ENCODE results near the gene WDR64. TPM values are rescaled to one million over a fixed set of nuclear protein-coding genes. Genes with fewer than 3 reads are reported as not detected.

The WDR64 gene
- total and polyA plus RNA-seq, 5 donors: 0.29 to 0.54 TPM; not detected in 3

DNA sequence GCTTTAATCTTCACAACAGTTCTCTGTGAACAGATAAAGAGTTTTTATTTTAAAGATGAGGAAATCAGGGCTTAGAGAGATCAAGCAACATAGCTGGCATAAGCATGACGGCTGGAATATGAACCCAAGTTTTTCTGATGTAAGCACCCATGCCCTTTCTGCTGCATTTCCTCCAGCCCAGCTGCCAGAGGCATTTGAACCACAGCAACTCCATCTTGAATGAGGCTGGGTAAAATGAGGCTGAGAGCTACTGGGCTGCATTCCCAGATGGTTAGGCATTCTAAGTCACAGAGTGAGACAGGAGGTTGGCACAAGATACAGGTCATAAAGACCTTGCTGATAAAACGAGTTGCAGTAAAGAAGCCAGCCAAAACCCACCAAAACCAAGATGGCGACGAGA lies 90.0 kb downstream of the WDR64 start:
- Histone ChIP-seq H3K4me3 (ENCODE audit: low read length) (no peak overlapping the region), H3K9me3 (ENCODE audit: control insufficient read depth, low read length) (no peaks in the 10 kb centered on the region), H3K27ac (ENCODE audit: low read length) (no peak overlapping the region), H3K4me1 (ENCODE audit: control insufficient read depth, insufficient read depth, low read length) (no peaks in the 10 kb centered on the region), H3K27me3 (ENCODE audit: control insufficient read depth, insufficient read depth) (no peaks in the 10 kb centered on the region)
- DNase-seq (no peak), ATAC-seq (no peak)
- 75% methylated on average over 4 of the region's 4 CpGs for WGBS
- intact Hi-C loops (cut with DNase I): no loop called here

GRCh38 chr1:241744591-241744990 lies 92.5 kb downstream of the WDR64 start:
- Histone ChIP-seq H3K27ac (ENCODE audit: low read length) (no peak overlapping the region), H3K4me3 (ENCODE audit: low read length) (no peak overlapping the region), H3K9me3 (ENCODE audit: control insufficient read depth, low read length) (no peaks in the 10 kb centered on the region), H3K4me1 (ENCODE audit: control insufficient read depth, insufficient read depth, low read length) (no peaks in the 10 kb centered on the region), H3K27me3 (ENCODE audit: control insufficient read depth, insufficient read depth) (no peaks in the 10 kb centered on the region)
- ATAC-seq (no peak), DNase-seq (no peak)
- intact Hi-C loops (cut with DNase I): no loop called here
- WGBS: 67% methylated on average over 2 of the region's 2 CpGs

GRCh38 chr1:241747992-241748391 lies 95.9 kb downstream of the WDR64 start:
- 86% methylated on average over 6 of the region's 6 CpGs for WGBS
- H3K9me3 ChIP-seq (ENCODE audit: control insufficient read depth, low read length): no peaks in the 10 kb centered on the region

DNA sequence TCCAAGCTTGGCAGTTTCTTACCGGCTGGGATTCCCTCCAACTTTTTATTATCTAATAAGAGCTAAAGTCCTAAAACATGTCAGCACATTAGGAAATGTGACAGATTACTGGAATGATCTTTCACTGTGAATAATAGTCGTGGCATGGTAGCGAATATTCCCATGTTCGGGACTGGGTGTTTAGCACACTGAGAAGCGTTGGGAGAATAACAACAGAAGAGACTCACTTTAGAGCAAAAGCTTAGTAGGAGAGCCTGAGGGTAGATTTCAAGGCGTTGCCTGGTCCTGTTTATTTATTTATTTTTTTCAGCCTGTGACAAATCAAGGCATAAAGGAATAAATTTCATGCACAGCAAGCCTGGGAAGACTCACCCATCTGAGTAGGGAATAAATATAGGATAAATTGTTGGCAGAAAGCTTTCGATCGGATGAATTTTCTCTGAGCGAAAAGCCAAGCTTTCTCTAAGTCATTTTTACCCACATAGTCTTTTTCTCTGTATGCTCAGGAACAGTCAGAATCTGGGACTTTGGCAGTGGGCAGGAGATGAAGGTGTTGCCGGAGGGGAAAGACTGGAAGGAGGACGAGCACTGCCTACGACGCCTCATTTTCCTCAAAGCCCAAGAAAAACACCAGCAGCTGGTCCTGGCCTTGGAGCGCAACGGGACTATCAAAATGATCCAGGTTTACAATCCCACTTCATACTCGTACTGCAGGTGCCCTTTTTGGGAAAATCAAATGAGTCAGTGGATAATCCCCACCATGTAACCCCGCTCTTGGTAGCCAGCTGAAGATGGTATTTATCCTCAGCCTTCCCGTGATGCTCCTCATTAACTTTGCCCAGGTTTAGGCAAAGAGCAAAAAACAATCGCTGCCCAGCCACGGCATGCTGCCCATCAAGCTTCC lies 97.2 kb downstream of the WDR64 start:
- Histone ChIP-seq H3K9me3 (ENCODE audit: control insufficient read depth, low read length) (no peaks in the 10 kb centered on the region), H3K27me3 (ENCODE audit: control insufficient read depth, insufficient read depth) (no peaks in the 10 kb centered on the region), H3K4me3 (ENCODE audit: low read length) (peak overlapping the region; percentile 35), H3K27ac (ENCODE audit: low read length) (no peak overlapping the region), H3K4me1 (ENCODE audit: control insufficient read depth, insufficient read depth, low read length) (no peaks in the 10 kb centered on the region)
- 57% methylated on average over 20 of the region's 20 CpGs for WGBS
- intact Hi-C loops (cut with DNase I): no loop called here
- DNase-seq (no peak), ATAC-seq (no peak)

More at GRCh38 chr1:241747992-241748391, 95.9 kb downstream of the WDR64 start:
- Histone ChIP-seq H3K27ac (ENCODE audit: low read length) (no peak overlapping the region), H3K27me3 (ENCODE audit: control insufficient read depth, insufficient read depth) (no peaks in the 10 kb centered on the region), H3K4me1 (ENCODE audit: control insufficient read depth, insufficient read depth, low read length) (no peaks in the 10 kb centered on the region), H3K4me3 (ENCODE audit: low read length) (no peak overlapping the region)
- ATAC-seq (no peak), DNase-seq (no peak)
- intact Hi-C loops (cut with DNase I): no loop called here

DNA sequence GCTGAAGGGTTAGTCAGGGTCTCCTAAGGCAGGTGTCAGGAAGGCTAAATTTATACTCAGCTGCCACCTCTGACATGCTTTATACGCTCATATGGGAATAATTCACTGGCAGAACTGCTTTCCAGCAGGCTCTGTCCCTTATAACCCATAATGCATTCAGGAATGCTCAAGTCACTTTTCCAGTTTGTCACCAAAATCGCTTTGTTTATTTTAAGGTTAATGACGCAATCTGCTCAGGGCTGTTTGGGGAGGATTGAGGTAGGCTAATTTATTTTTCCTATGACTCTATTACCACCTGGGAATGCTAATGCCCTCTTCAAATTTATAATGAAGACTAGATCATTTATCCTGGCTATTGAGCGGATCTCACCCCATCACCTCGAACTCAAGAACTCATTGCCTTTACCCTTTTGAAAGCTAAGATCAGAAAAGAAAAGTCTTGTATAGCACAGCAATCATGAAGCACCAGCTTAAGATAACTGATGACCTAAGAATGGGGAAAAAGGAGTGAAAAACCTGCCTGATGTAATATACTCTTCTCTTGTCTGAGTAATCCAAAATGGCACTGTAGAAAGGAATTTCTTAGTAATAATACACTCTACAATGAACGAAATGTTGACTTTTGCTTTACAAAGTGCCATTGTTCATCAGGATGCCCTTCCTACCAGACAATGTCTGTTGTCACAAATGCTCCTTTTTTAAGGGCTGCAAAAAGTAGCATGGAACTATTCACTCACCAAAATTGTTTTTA lies 98.0 kb downstream of the WDR64 start:
- H3K4me1 ChIP-seq (ENCODE audit: control insufficient read depth, insufficient read depth, low read length): no peaks in the 10 kb centered on the region
- WGBS: 87% methylated on average over 6 of the region's 6 CpGs
- H3K4me3 ChIP-seq (ENCODE audit: low read length): no peak overlapping the region
- H3K9me3 ChIP-seq (ENCODE audit: control insufficient read depth, low read length): no peaks in the 10 kb centered on the region
- no peaks in the 10 kb centered on the region for H3K27me3 ChIP-seq (ENCODE audit: control insufficient read depth, insufficient read depth)
- intact Hi-C loops (cut with DNase I): no loop called here
- ATAC-seq (no peak), DNase-seq (no peak)
- H3K27ac ChIP-seq (ENCODE audit: low read length): no peak overlapping the region

GRCh38 chr1:241751524-241751923 lies 99.4 kb downstream of the WDR64 start:
- intact Hi-C loops (cut with DNase I): no loop called here
- no peak overlapping the region for H3K27ac ChIP-seq (ENCODE audit: low read length)
- no peaks in the 10 kb centered on the region for H3K9me3 ChIP-seq (ENCODE audit: control insufficient read depth, low read length)
- no peak overlapping the region for H3K4me3 ChIP-seq (ENCODE audit: low read length)
- no peak for ATAC-seq
- no peak for DNase-seq
- no peaks in the 10 kb centered on the region for H3K27me3 ChIP-seq (ENCODE audit: control insufficient read depth, insufficient read depth)
- no peaks in the 10 kb centered on the region for H3K4me1 ChIP-seq (ENCODE audit: control insufficient read depth, insufficient read depth, low read length)
- WGBS: 84% methylated on average over 5 of the region's 5 CpGs

DNA sequence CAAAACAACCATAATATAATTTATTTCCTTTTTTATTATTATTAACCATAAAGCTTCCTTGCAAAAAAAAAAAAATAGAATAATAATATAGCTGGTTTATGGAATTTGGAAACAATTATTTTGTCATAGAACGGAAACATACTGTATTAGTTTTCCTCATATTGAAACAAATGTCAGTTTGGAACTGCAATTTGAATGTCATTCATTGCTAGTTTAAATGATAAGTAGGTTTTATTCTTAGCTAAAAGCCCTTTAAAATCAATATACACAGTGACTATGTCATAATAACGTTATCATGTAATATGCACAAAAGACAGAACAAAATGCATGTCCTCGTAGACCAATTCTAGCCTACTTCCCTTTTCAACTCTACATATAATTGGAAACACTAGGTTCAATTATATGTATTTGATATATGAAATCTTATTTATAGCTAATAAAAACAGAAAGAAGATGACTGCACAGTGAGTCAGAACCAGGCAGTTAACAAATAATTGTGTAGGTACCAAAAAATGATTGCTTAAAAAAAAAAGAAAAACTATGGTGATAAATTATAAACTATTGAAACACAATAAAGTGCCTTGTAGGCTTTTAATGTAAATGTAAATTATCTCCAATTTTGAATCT lies 110.7 kb downstream of the WDR64 start:
- Histone ChIP-seq H3K27me3 (ENCODE audit: control insufficient read depth, insufficient read depth) (no peaks in the 10 kb centered on the region), H3K4me1 (ENCODE audit: control insufficient read depth, insufficient read depth, low read length) (no peaks in the 10 kb centered on the region), H3K4me3 (ENCODE audit: low read length) (no peak overlapping the region), H3K27ac (ENCODE audit: low read length) (no peak overlapping the region), H3K9me3 (ENCODE audit: control insufficient read depth, low read length) (no peaks in the 10 kb centered on the region)
- ATAC-seq: no peak
- intact Hi-C loops (cut with DNase I): no loop called here
- DNase-seq: no peak
- 81% methylated on average over 3 of the region's 3 CpGs for WGBS

GRCh38 chr1:241765390-241765789 lies 113.3 kb downstream of the WDR64 start:
- WGBS: 63% methylated on average over 4 of the region's 4 CpGs
- no peak for ATAC-seq
- intact Hi-C loops (cut with DNase I): no loop called here

DNA sequence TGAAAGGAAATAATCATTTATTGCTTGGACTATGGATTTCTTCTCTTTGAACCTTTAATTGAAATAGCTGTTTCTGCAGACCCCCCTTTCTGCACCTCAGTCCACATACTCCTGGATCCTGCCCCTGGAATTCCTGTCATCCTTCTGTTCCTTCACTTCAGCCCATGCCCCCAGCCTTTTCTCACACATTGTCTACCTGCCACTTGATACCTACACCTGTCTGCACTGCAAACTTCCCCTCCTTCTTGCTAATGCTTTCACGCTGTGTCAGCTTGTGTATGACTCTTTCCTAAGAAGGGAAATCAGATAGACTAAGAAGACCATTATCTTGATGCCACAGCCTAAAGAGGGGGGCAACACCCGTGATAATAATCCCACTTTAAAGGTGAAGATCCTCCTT lies 115.7 kb downstream of the WDR64 start:
- Histone ChIP-seq H3K27me3 (ENCODE audit: control insufficient read depth, insufficient read depth) (no peaks in the 10 kb centered on the region), H3K4me1 (ENCODE audit: control insufficient read depth, insufficient read depth, low read length) (no peaks in the 10 kb centered on the region), H3K4me3 (ENCODE audit: low read length) (no peak overlapping the region), H3K9me3 (ENCODE audit: control insufficient read depth, low read length) (no peaks in the 10 kb centered on the region), H3K27ac (ENCODE audit: low read length) (no peak overlapping the region)
- DNase-seq (no peak), ATAC-seq (no peak)
- intact Hi-C loops (cut with DNase I): no loop called here
- WGBS: 60% methylated on average over 2 of the region's 2 CpGs

More at GRCh38 chr1:241765390-241765789, 113.3 kb downstream of the WDR64 start:
- Histone ChIP-seq H3K27me3 (ENCODE audit: control insufficient read depth, insufficient read depth) (no peaks in the 10 kb centered on the region), H3K4me3 (ENCODE audit: low read length) (no peak overlapping the region), H3K4me1 (ENCODE audit: control insufficient read depth, insufficient read depth, low read length) (no peaks in the 10 kb centered on the region), H3K9me3 (ENCODE audit: control insufficient read depth, low read length) (no peaks in the 10 kb centered on the region), H3K27ac (ENCODE audit: low read length) (no peak overlapping the region)
- DNase-seq: no peak

DNA sequence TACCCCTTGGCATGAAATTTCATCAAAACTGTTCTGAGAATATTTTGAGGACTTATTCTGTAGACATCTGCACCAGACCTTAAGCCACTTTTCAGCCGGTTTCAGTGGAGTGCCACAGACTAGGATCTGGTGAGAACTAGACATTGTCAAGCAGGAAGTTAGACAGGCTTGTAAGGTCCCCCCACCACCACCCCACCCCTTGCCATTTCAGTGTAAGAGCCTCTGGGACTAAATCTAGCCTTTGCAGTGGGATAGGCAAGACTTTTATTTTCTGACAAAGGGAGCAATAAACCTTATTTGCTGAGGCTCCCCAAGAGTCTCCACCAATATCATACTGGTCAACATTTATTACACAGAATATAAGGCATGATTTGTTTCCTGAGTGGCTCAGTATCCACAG lies 118.0 kb downstream of the WDR64 start:
- Histone ChIP-seq H3K27ac (ENCODE audit: low read length) (no peak overlapping the region), H3K4me1 (ENCODE audit: control insufficient read depth, insufficient read depth, low read length) (no peaks in the 10 kb centered on the region), H3K27me3 (ENCODE audit: control insufficient read depth, insufficient read depth) (no peaks in the 10 kb centered on the region), H3K9me3 (ENCODE audit: control insufficient read depth, low read length) (no peaks in the 10 kb centered on the region), H3K4me3 (ENCODE audit: low read length) (no peak overlapping the region)
- no peak for DNase-seq
- intact Hi-C loops (cut with DNase I): no loop called here
- ATAC-seq: no peak
- WGBS: 20% methylated on average over 1 of the region's 1 CpG

GRCh38 chr1:241771117-241771516 lies 119.0 kb downstream of the WDR64 start:
- Histone ChIP-seq H3K4me1 (ENCODE audit: control insufficient read depth, insufficient read depth, low read length) (no peaks in the 10 kb centered on the region), H3K4me3 (ENCODE audit: low read length) (no peak overlapping the region), H3K27me3 (ENCODE audit: control insufficient read depth, insufficient read depth) (no peaks in the 10 kb centered on the region), H3K9me3 (ENCODE audit: control insufficient read depth, low read length) (no peaks in the 10 kb centered on the region), H3K27ac (ENCODE audit: low read length) (no peak overlapping the region)
- WGBS: 84% methylated on average over 2 of the region's 2 CpGs
- intact Hi-C loops (cut with DNase I): no loop called here
- ATAC-seq: no peak
- DNase-seq: no peak

Measured in right cardiac atrium (tissue), 5 donors.